Loucy (cell line): Measurements from ENCODE around the gene EIF6.

Experiments used
- EZH2phosphoT487 ChIP-seq: fragments of 200-600 bp; IDR thresholded peaks from 2 replicates; pipeline ENCODE4 v1.6.1; 2018; ENCODE audit warnings: antibody characterized with exemption, mild to moderate bottlenecking, moderate library complexity, borderline replicate concordance
- TF ChIP-seq, protein P1 (sequence below): fragments of 200-600 bp; sonication (generic); conservative IDR thresholded peaks from 2 replicates; pipeline ENCODE4 v1.5.1; 2014; ENCODE audit warnings: mild to moderate bottlenecking, antibody characterized with exemption, low read length

DNA sequence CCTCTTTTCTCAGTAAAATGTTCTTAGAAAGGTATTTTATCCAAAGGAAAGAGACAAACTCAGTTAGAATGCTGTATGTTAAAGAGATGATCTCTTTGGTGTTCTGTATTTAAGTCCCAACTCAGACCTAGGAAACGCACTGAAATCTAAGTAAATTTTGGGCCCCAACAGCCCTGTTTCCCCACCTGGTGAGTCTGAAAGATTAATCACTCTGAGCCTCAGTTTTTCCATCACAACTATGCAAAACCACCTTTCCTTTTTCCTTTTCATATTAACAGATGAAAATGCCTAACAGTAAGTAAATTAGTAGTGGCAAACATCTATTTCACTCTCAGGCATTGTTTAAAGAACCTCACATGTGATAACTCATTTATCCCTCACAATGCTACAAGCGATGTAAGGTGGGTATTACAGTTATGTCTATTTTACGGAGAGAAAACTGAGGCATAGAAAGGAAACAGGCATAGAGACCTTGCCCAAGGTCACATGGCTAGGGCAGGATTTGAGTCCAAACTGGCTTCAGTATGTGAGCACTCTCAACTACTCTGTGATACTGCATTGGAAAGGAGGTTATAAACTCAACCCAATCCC is 43.6 kb upstream of the EIF6 start:
- TF ChIP-seq, protein P1, sequence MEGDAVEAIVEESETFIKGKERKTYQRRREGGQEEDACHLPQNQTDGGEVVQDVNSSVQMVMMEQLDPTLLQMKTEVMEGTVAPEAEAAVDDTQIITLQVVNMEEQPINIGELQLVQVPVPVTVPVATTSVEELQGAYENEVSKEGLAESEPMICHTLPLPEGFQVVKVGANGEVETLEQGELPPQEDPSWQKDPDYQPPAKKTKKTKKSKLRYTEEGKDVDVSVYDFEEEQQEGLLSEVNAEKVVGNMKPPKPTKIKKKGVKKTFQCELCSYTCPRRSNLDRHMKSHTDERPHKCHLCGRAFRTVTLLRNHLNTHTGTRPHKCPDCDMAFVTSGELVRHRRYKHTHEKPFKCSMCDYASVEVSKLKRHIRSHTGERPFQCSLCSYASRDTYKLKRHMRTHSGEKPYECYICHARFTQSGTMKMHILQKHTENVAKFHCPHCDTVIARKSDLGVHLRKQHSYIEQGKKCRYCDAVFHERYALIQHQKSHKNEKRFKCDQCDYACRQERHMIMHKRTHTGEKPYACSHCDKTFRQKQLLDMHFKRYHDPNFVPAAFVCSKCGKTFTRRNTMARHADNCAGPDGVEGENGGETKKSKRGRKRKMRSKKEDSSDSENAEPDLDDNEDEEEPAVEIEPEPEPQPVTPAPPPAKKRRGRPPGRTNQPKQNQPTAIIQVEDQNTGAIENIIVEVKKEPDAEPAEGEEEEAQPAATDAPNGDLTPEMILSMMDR: no peak
- no peak for TF ChIP-seq EZH2phosphoT487
